Measurements from ENCODE around the gene RGL3.
"Not testable (repeated sequence)": the region's sequence is repeated elsewhere in the genome, so short reads cannot be mapped to it uniquely, and the experiment has no call there.

RGL3 gene

GRCh38 chr19:11420429-11421370, 1.6 kb upstream of the RGL3 start:
- no peak for DNase-seq (ENCODE audit: low read depth in 2 of 2, low spot score in 1 of 2)

DNA sequence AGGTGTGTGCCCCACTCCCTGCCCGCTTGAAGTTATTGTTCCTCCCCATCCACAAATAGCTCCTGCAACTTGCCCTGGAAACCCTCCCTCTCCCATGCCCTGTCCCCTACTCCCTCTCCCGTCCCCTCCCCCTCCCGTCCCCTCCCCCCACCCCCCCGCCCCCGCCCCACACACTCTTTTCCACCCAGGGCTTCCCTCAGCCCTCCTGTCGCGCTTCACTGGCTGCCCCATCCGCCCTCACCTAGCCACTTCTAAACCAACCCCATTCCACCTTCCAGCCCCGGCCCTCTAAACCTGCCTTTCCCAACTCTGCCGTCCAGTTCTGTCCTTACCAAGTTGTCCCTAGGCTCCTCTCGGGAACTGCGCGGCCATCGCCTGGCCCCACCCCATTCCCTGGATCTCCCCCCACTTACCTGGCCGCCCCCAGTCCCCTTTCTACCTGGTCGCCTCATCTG, 993 bp downstream of the RGL3 start:
- DNase-seq (ENCODE audit: low read depth in 2 of 2, low spot score in 1 of 2) = no peak

- no peak for DNase-seq (ENCODE audit: low read depth in 2 of 2, low spot score in 1 of 2)
Observed at GRCh38 chr19:11416346-11417052, 2.6 kb downstream of the RGL3 start.

DNA sequence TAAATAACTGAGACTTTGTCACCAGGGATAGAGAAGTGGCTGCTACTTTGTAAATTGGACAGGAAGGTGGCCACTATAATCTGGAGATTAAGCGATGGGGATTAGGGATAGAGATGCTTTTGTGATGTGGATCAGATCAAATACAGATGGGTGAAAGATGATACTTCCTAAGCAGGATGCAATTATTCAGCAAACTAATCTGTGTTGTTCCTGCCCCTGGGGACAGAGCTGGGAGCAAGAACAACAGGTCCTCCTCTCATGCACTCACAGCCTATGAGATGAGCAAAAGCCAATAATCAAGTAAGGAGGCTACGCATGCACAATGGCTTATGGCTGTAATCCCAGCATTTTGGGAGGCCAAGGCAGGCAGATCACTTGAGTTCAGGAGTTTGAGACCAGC, 4.6 kb downstream of the RGL3 start:
- DNase-seq (ENCODE audit: low read depth in 2 of 2, low spot score in 1 of 2) = no peak

DNA sequence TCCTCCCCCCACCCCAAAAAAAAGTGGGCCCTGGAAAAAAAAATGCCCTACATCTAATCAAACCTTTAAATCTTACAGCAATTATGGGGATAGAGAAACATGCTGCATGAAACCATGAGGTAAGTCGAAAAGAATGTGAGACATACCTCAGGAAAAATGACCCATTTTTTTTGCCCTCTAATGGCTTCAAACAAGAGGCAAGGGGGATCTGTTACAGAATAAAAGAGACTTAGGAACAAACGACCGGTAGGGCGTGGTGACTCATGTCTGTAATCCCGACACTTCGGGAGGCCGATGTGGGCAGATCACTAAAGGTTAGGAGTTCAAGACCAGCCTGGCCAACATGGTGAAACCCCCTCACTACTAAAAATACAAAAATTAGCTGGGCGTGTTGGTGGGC, 8.4 kb downstream of the RGL3 start:
- no peak for DNase-seq (ENCODE audit: low read depth in 2 of 2, low spot score in 1 of 2)

DNA sequence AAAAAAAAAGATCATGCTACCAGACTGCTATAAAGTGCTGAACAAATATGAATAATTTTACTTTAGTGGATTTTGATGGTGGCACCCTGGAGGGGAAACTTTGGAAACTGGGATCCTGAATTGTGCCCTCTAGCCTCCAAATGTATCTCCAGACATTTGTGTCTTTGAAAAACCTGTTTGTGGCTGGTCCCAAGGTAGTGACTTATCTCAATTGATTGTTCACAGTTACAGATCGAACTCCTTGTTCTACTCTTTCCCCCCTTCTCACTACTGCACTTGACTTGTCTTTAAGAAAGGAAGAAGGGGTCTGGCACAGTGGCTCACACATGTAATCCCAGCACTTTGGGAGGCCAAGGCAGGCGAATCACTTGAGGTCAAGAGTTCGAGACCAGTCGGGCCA, 10.5 kb downstream of the RGL3 start:
- no peak for DNase-seq (ENCODE audit: low read depth in 2 of 2, low spot score in 1 of 2)

DNA sequence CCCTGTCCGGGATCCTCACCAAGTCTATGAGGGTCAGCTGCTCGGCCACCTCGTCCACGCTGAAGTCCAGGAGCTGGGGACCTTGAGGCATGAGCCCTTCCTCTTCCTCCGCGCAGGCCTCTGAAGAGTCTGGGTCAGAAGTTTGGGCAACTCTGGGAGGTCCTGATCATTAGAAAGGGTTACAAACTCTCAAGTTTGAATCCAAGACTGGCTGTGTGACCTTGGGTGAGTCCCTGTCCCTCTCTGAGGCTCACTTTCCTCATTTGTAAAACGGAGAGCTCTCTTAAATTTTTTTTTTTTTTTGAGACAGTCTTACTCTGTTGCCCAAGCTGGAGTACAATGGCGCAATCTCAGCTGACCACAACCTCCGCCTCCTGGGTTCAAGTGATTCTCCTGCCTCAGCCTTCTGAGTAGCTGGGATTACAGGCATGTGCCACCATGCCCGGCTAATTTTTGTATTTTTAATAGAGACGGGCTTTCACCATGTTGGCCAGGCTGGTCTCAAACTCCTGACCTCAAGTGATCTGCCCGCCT, 12.3 kb downstream of the RGL3 start:
- not testable (repeated sequence) for DNase-seq (ENCODE audit: low read depth in 2 of 2, low spot score in 1 of 2)

DNA sequence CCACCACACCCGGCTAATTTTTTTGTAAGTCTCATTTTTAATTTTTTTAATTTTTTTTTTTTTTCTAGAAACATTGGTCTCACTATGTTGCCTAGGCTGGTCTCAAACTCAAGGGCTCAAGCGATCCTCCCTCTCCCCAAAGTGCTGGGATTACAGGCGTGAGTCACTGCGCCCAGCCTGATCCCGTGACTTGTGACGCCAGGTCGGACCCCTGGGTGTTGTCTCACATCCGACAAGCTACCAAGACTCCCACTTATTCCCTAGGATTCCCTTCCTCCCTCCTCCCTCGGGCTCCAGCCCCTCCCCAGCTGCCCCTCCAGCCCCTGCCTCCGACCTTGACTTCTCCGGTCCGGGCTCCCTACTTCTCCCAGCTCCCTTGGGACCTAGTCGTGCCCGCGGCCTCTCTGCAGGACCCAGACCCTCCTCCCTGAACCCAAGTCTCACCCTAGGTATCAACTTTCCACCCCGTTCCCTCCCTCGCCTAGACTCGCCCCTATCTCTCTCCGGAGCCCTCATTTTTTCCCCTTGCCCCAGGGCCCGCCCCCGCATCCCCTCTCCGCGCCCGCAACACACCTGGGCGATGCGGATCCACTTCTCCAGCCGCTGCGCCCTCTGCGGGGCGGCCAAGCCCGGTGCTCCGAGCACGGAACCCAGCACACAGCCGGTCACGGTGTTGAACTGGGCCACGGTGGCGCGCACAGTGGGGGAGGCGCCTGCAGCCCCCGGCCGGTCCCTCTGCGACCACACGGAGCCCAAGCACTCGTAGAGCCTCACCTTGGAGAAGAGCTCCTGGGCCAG, 13.1 kb downstream of the RGL3 start:
- no peak for DNase-seq (ENCODE audit: low read depth in 2 of 2, low spot score in 1 of 2)

DNA sequence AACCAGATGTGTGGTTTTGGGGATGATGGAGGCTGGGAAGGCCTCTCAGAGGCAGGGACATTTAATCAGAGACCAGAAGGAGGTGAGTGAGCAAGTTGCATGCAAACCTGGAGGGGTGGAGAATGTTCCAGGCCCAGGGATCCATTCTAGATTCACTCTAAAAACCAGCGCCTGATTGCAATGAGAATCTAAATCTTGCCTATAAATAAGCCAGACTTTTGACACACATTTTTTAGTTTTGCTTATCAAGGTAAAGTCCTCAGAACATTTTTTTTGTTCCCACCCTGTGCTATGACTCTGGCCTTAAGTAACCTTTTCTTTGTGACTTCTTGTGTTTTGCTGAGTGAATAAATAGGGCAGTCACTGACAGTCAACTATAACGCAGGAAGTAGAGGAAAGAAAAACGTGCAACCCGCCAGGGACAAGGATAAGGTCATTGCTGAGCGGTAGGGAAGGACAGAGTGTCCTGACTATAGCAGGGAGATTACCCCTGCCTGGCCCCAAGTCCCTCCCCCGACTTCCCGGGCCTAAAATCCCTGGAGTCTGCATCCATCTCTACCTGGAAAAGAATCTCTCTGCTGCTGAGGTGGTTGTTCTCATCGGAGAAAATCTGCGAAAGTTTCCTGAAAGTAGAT, 14.4 kb downstream of the RGL3 start:
- no peak for DNase-seq (ENCODE audit: low read depth in 2 of 2, low spot score in 1 of 2)

DNA sequence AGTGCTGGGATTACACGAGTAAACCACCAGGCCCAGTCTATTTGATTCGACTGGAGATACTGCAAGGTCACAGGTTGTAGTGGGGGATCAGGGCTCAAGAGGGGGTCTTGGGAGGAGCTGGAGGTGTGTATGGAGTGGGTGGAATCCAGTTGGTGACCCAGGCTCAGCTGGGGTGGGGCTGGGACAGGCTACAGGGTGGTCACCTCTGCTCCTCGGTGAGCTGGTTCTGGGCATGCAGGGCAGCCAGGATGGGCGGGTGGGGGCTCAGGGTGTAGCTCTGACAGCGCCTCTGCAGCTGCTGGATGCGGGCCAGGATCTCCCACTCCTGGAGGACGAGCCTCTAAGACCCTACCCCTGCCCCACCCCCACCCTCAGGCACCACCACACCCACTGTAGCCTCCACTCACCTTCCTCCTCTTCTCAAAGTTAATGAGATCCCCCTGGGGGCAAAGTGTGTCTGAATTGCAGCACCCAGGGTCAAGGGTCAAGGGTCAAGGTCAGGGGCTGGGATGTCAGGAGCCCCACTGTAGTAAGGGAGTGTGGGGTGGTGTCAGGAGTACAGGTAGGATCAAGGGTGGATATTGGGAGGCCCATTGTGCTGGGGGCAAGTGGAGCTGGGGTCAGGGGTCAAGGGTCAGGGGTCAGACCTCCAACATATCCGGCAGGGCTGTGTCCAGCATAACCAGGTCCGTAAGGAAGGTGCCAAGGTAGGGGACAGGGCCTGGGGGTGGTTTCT, 17.1 kb downstream of the RGL3 start:
- DNase-seq (ENCODE audit: low read depth in 2 of 2, low spot score in 1 of 2) = no peak

DNA sequence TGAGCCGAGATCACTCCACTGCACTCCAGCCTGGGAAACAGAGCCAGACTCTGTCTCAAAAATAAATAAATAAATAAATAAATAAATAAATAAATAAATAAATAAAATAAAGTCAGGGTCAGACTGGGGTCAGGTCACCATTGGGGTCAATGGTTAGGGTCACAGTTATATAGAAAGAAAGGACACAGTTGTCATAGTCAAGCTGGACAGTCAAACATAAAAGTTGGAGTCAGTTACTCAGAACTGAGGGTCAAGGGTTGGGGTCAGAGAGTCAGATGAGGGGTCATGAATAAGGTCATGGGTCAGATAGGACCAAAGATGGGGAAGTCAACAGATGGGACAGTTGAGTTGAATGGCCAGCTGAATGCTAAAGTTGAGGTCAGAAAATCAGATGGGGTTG, 18.3 kb downstream of the RGL3 start:
- no peak for DNase-seq (ENCODE audit: low read depth in 2 of 2, low spot score in 1 of 2)

GRCh38 chr19:11399667-11400066, 19.4 kb downstream of the RGL3 start:
- DNase-seq (ENCODE audit: low read depth in 2 of 2, low spot score in 1 of 2) = no peak

- DNase-seq (ENCODE audit: low read depth in 2 of 2, low spot score in 1 of 2) = no peak
Observed at GRCh38 chr19:11397089-11397610, 22.0 kb downstream of the RGL3 start.

GRCh38 chr19:11390933-11391680, 28.0 kb downstream of the RGL3 start:
- no peak for DNase-seq (ENCODE audit: low read depth in 2 of 2, low spot score in 1 of 2)

DNA sequence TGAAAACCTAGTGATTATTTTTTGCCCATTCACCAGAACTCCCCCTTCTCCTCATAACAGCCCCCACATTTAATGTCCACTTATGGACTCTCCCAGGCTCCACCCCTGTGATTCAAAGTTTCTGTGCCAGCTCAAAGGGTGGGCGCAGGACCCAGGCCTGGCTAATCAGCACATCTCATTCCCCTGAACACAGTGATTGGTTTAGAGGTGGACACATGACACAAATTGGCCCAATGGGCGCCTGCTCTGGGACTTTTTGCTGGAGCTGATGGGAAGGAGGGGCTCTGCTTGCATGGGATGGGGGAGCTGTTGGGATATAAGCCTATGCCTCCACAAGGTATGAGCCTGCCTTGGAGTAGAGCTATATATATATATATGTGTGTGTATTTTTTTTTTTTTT, 28.8 kb downstream of the RGL3 start:
- no peak for DNase-seq (ENCODE audit: low read depth in 2 of 2, low spot score in 1 of 2)

DNA sequence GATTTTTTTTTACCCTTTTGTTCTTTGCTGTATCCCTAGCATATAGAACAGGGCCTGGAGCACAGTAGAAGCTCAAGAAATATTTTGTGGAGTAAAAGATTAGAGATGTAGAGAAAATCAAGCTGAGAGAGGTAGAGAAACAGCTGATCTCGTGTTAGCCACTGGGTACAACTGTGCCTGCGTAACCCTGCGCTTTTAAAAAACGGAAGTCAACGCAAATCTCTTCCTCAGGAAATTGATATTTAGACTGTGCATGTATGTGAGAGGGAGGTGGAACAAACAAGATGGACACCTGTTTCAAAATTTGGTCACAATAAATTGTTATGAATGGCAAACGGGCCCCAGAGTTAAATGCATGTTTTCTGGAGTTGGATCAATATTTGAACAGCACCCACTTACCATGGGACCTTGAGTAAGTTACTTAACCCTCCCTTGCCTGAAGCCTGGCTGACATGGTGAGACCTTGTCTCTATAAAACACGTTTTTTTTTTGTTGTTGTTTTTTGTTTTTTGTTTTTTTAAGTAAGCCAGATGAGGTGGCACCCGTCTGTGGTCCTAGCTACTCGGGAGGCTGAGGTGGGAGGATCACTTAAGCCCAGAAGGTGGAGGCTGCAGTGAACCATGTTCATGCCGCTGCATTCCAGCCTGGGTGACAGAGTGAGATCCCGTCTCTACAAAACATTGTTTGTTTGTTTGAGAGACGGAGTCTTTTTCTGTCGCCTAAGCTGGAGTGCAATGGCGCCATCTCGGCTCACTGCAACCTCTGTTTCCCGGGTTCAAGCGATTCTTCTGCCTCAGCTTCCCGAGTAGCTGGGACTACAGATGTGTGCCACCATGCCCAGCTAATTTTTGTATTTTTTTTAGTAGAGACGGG, 31.7 kb downstream of the RGL3 start:
- DNase-seq (ENCODE audit: low read depth in 2 of 2, low spot score in 1 of 2) = no peak

- no peak for DNase-seq (ENCODE audit: low read depth in 2 of 2, low spot score in 1 of 2)
Observed at GRCh38 chr19:11384778-11385129, 34.4 kb downstream of the RGL3 start.

DNA sequence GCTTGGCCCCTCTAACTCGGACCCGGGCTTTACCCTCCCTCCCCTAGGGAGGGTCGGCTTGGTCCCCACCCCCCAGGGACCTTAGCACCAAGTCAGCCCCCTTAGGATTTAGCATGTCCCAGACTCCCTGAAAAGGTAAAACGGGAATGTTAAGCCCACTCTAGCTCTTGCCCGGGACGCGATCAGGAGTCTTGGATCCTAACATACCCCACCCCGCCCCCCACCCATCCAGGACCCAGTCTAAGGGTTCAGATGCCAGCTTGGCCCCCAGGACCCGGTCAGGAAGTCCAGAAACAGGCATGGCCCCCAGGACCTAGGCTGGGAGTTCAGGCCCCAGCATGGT, 35.4 kb downstream of the RGL3 start:
- DNase-seq (ENCODE audit: low read depth in 2 of 2, low spot score in 1 of 2) = no peak
